HepG2 (cell line): Measurements from ENCODE around the gene PCDHGC5. TPM values are rescaled to one million over a fixed set of nuclear protein-coding genes. Genes with fewer than 3 reads are reported as not detected.

Experiments
- ATAC-seq: fragments of 200-7000 bp; cut with Tn5 transposase; 3 replicates; pipeline ENCODE4 v1.9.1; 2020; ENCODE audit warnings: mild to moderate bottlenecking, moderate library complexity
- BruUV-seq: library from RNA; stranded (reverse); fragments of 400-500 nt; replicated peaks from 2 replicates; lab custom pipeline; 2021; lab: Mats Ljungman, UMichigan
- CTCF ChIA-PET: fragments of 300-600 bp; formaldehyde crosslinking; extraction: SDS; loops from one replicate; lab custom pipeline; 2021; ENCODE audit warnings: low total read pairs, inconsistent platforms, low intra/inter-chr PET ratio; lab: Yijun Ruan, JAX
- POLR2A ChIA-PET: fragments of 350-600 bp; sonication (Branson Sonifier 250); formaldehyde crosslinking; loops from one replicate; lab custom pipeline; 2020; ENCODE audit warnings: antibody characterized with exemption, inconsistent platforms; lab: Yijun Ruan, JAX
- DNase-seq: peaks from one replicate; pipeline ENCODE4 v3.0.0-alpha.2; 2015; ENCODE audit warnings: low spot score
- FAIRE-seq: peaks from 3 replicates; lab custom pipeline; 2011; peaks lifted over from hg19 to GRCh38; lab: Jason Lieb, UNC
- H2AFZ ChIP-seq: one replicate; pipeline ENCODE4 v1.6.1; 2011; ENCODE audit warnings: low read length, inconsistent platforms
- H3K27ac ChIP-seq: fragments of 300-600 bp; 3 replicates; pipeline ENCODE4 v1.8.0; 2011; ENCODE audit warnings: mixed run types, mild to moderate bottlenecking, mixed read lengths, low read length, inconsistent platforms; ENCODE audit not compliant: insufficient read depth; ENCODE audit errors: extremely low read length
- H3K27me3 ChIP-seq, 2 experiments: fragments of 200-600 bp in 1 of 2; 2 replicates in 1 of 2; 3 replicates in 1 of 2; pipeline versions ENCODE4 v1.6.0 to v1.8.0; 2011; ENCODE audit warnings: low read length in 2 of 2, mild to moderate bottlenecking in 2 of 2, moderate library complexity in 2 of 2, inconsistent platforms in 1 of 2; ENCODE audit not compliant: insufficient read depth in 2 of 2, control insufficient read depth in 1 of 2
- H3K36me3 ChIP-seq, 2 experiments: fragments of 200-600 bp in 1 of 2; replicated peaks in 1 of 2; 2 replicates in 1 of 2; 3 replicates in 1 of 2; pipeline versions ENCODE4 v1.5.1 to v1.8.0; 2011; ENCODE audit warnings: low read length in 2 of 2, inconsistent platforms in 1 of 2; ENCODE audit not compliant: insufficient read depth in 2 of 2, control insufficient read depth in 1 of 2
- H3K4me1 ChIP-seq: 2 replicates; pipeline ENCODE4 v1.5.1; 2012; ENCODE audit warnings: low read length, inconsistent platforms; ENCODE audit not compliant: insufficient read depth
- H3K4me2 ChIP-seq: 2 replicates; pipeline ENCODE4 v1.6.0; 2011; ENCODE audit warnings: low read depth, low read length, inconsistent platforms
- H3K4me3 ChIP-seq, 3 experiments: fragments of 200-600 bp in 1 of 3; sonication (generic), shearing (Covaris generic) in 1 of 3; replicated peaks in 1 of 3; 2 replicates each; pipeline ENCODE4 v1.5.1; 2011 to 2016; ENCODE audit warnings: low read length in 3 of 3, inconsistent platforms in 2 of 3, low read depth in 2 of 3, mild to moderate bottlenecking in 2 of 3, control low read depth in 1 of 3, mixed read lengths in 1 of 3; ENCODE audit not compliant: insufficient read depth in 1 of 3
- H3K79me2 ChIP-seq: one replicate; pipeline ENCODE4 v1.6.1; 2011; ENCODE audit warnings: low read length, inconsistent platforms; ENCODE audit not compliant: insufficient read depth
- H3K9ac ChIP-seq: 2 replicates; pipeline ENCODE4 v1.6.0; 2011; ENCODE audit warnings: mild to moderate bottlenecking, low read depth, low read length, inconsistent platforms; ENCODE audit not compliant: insufficient read depth
- H3K9me3 ChIP-seq: 2 replicates; pipeline ENCODE4 v1.5.1; 2012; ENCODE audit warnings: mild to moderate bottlenecking, low read length
- H4K20me1 ChIP-seq: 2 replicates; pipeline ENCODE4 v1.6.0; 2011; ENCODE audit warnings: inconsistent platforms, mild to moderate bottlenecking, low read length, moderate library complexity; ENCODE audit not compliant: insufficient read depth
- CENPT ChIP-seq: sonication (generic); formaldehyde crosslinking; IDR thresholded peaks from 2 replicates; pipeline ENCODE4 v1.8.0; 2022; ENCODE audit warnings: low read depth, mild to moderate bottlenecking, moderate library complexity, missing genetic modification reagents
- FOXA3 ChIP-seq: IDR thresholded peaks from 2 replicates; pipeline ENCODE4 v1.6.1; 2016; ENCODE audit warnings: missing genetic modification reagents, missing compliant biosample characterization
- LCORL ChIP-seq, 2 experiments: fragments of 450-650 bp in 1 of 2; sonication (generic) in 1 of 2; formaldehyde crosslinking in 1 of 2; IDR thresholded peaks; 2 replicates each; pipeline versions ENCODE4 v1.5.0 to v1.6.1; 2017 to 2020; ENCODE audit warnings: antibody characterized with exemption in 1 of 2, missing genetic modification reagents in 1 of 2
- NR2F2 ChIP-seq: IDR thresholded peaks from 2 replicates; pipeline ENCODE4 v1.6.1; 2012; ENCODE audit warnings: low read depth, inconsistent platforms, borderline replicate concordance
- ONECUT2 ChIP-seq: sonication (generic); formaldehyde crosslinking; IDR thresholded peaks from 2 replicates; pipeline ENCODE4 v1.4.0; 2020; ENCODE audit warnings: missing genetic modification reagents
- WGBS: methylation state at CpG from one replicate; pipeline ENCODE4 v1.1.6; 2017; ENCODE audit warnings: low lambda C conversion rate; 5-methylcytosine and 5-hydroxymethylcytosine counted together
- in situ Hi-C: cut with HindIII; loops from 2 replicates; pipeline ENCODE4 v1.10.0; 2017; ENCODE audit warnings: low pct_unique_long_range_greater_than_20kb; ENCODE audit not compliant: extremely low pct_ligation_motif_present
- intact Hi-C: fragments of 100-400 bp; cut with micrococcal nuclease; formaldehyde crosslinking; loops from one replicate; pipeline ENCODE4 v1.10.0; 2022; ENCODE audit not compliant: unreplicated experiment
- polyA plus RNA-seq, 8 experiments: library from polyadenylated mRNA; depleted of rRNA in 3 of 8; stranded (reverse) in 7 of 8; unstranded in 1 of 8; fragments of >200 nt; fragmentation: Illumina TruSeq in 4 of 8; extraction: Trizol in 4 of 8; gene quantifications; 2 replicates each; pipeline versions ENCODE4 v1.2.1 to v1.2.3, GENCODE V29; 2011 to 2016; ENCODE audit warnings: low read depth in 4 of 8, missing spikeins in 1 of 8, mixed read lengths in 1 of 8; ENCODE audit not compliant: insufficient read depth in 1 of 8
- total RNA-seq, 5 experiments: library from RNA; depleted of rRNA; stranded (reverse); fragments of >200 nt; fragmentation: Illumina TruSeq; extraction: Trizol; gene quantifications; 2 replicates each; pipeline ENCODE4 v1.2.3, GENCODE V29; 2016; ENCODE audit warnings: low read depth in 1 of 5
- TF ChIP-seq, protein P1 (sequence below): sonication (generic); formaldehyde crosslinking; IDR thresholded peaks from 2 replicates; pipeline ENCODE4 v1.8.0; 2022; ENCODE audit warnings: missing genetic modification reagents, mild to moderate bottlenecking, inconsistent platforms, borderline replicate concordance
- TF ChIP-seq, protein P2 (sequence below), 2 experiments: fragments of 450-650 bp in 1 of 2; sonication (generic) in 1 of 2; formaldehyde crosslinking in 1 of 2; IDR thresholded peaks; 2 replicates each; pipeline versions ENCODE4 v1.6.1 to v1.8.0; 2016 to 2022; ENCODE audit warnings: antibody characterized with exemption in 1 of 2, mild to moderate bottlenecking in 1 of 2, missing genetic modification reagents in 1 of 2

The PCDHGC5 gene
- total and polyA plus RNA-seq, 2 of the 13 experiments (the other 11 are each of a cell fraction or from before 2014, with no cell fraction given) = 0.03 TPM; not detected in 1

DNA sequence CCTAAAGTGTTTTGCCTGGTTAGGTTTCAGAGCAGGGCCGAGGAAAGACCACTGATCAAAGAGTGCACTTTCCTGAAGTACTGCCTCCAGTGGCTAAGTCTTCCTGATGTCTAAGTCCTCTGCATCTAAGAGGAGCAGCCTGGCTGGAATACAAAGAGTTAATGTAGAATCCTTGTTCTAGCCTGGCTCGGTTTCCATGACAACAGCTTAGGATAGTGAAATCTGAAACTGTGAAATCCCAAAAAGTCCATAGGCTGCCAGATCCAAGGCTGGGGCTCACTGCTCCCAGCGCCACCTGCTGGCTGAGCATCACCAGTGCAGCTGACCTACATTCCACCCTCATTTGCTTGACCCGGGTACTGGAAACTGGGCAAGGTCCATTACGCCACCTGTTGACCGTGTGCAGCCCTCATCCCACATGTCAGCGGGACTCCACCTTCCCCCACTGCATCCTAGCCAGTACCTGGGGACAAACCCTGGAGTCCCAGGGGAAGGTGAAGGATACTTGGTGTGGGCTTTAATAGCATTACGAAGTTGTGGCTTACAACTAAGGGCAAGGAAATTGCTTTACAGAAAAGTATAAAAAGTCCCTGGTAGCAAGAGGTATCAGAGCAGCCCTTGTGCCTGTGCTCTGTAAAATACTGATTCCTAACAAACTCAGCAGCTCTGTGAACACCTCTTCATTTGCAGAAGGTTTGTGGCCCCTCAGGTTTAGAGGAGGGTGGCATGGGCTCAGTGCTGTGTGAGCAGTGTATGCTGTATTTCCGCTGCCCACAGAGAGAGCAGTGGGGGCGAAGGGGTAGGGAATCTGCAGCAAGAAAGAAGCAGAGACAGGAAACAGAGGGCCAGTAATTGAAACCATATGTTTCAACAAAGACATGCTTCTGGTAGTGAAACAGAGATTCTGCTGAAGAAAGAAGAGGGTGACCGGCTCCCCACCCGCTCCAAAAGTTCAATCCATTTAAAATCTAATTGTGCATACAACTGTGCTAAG is 36.0 kb downstream of the PCDHGC5 start:
- intact Hi-C loops = loop anchor here (1.0 to 10.0 kb wide), 3 partner anchors 108 to 303 kb away; partner anchors contain the start of genes PCDHB14, PCDHGA4, PCDHGB1 and PCDHGB2
- peaks cover 5% of the 10 kb centered on the region; the same call in 1 of the 2 replicates for H4K20me1 ChIP-seq
- TF ChIP-seq, protein P1, sequence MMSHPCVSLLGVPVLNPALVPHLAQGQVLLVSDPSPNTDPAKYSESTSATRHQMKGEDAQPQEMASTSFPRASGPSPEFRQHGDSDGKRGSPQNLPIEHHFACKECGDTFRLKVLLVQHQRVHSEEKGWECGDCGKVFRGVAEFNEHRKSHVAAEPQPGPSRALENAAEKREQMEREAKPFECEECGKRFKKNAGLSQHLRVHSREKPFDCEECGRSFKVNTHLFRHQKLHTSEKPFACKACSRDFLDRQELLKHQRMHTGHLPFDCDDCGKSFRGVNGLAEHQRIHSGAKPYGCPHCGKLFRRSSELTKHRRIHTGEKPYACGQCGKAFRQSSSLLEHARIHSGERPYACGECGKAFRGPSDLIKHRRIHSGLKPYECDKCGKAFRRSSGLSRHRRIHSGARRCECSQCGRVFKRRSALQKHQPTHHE = no peak
- TF ChIP-seq CENPT (CRISPR knock-in tag) (no peak), NR2F2 (no peak), LCORL (IDR thresholded peaks at IDR 0.05) (no peak), LCORL (CRISPR knock-in tag; IDR thresholded peaks at IDR 0.05) (peak; percentile 49; the same call in 1 of the 2 replicates), FOXA3 (CRISPR knock-in tag) (peak; percentile 61), ONECUT2 (CRISPR knock-in tag) (no peak)
- TF ChIP-seq, protein P2, sequence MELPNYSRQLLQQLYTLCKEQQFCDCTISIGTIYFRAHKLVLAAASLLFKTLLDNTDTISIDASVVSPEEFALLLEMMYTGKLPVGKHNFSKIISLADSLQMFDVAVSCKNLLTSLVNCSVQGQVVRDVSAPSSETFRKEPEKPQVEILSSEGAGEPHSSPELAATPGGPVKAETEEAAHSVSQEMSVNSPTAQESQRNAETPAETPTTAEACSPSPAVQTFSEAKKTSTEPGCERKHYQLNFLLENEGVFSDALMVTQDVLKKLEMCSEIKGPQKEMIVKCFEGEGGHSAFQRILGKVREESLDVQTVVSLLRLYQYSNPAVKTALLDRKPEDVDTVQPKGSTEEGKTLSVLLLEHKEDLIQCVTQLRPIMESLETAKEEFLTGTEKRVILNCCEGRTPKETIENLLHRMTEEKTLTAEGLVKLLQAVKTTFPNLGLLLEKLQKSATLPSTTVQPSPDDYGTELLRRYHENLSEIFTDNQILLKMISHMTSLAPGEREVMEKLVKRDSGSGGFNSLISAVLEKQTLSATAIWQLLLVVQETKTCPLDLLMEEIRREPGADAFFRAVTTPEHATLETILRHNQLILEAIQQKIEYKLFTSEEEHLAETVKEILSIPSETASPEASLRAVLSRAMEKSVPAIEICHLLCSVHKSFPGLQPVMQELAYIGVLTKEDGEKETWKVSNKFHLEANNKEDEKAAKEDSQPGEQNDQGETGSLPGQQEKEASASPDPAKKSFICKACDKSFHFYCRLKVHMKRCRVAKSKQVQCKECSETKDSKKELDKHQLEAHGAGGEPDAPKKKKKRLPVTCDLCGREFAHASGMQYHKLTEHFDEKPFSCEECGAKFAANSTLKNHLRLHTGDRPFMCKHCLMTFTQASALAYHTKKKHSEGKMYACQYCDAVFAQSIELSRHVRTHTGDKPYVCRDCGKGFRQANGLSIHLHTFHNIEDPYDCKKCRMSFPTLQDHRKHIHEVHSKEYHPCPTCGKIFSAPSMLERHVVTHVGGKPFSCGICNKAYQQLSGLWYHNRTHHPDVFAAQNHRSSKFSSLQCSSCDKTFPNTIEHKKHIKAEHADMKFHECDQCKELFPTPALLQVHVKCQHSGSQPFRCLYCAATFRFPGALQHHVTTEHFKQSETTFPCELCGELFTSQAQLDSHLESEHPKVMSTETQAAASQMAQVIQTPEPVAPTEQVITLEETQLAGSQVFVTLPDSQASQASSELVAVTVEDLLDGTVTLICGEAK (IDR thresholded peaks at IDR 0.05) = no peak
- TF ChIP-seq, protein P2 (CRISPR knock-in tag; IDR thresholded peaks at IDR 0.05) = no peak

More for the DNA sequence above, 36.0 kb downstream of the PCDHGC5 start:
- peak overlapping the region; percentile 34 for H3K27ac ChIP-seq
- H3K79me2 ChIP-seq = no peaks in the 10 kb centered on the region
- ATAC-seq (peak; percentile 98), FAIRE-seq (peak; percentile 95), DNase-seq (peak; percentile 85)
- H3K36me3 ChIP-seq = peaks cover 38 to 78% of the 10 kb centered on the region in 2 experiments
- ChIA-PET CTCF (interaction anchor here (0.7 to 2.2 kb wide), 13 partner anchors 13 to 430 kb away, joined by 3 to 13 read pairs (median 5); partner anchors contain the start of genes PCDHB14, PCDHB2, PCDHGA1 and PCDHGA10), POLR2A (interaction anchor here (0.6 to 0.7 kb wide), 2 partner anchors 204 to 497 kb away, joined by 3 read pairs; partner anchors contain the start of gene TAF7)
- H3K9me3 ChIP-seq = no peaks in the 10 kb centered on the region
- H3K9ac ChIP-seq = no peak overlapping the region
- no TSS peak for BruUV-seq
- H2AFZ ChIP-seq = no peak overlapping the region
- H3K4me3 ChIP-seq = no peak overlapping the region
- no peak overlapping the region for H3K4me2 ChIP-seq
- peaks cover 50% of the 10 kb centered on the region for H3K4me1 ChIP-seq
- no peaks in the 10 kb centered on the region for H3K27me3 ChIP-seq
- WGBS = 51% methylated on average over 11 of the region's 12 CpGs
- in situ Hi-C loops = loop anchor here (5.0 to 10.0 kb wide), 2 partner anchors 108 to 170 kb away; partner anchors contain the start of genes PCDHGA4, PCDHGB1, PCDHGB2 and PCDHGB7
